RWPE2 (cell line): ENCODE measurements around the gene TEN1.

Experiments
- ATAC-seq: fragments of 200-7000 bp; cut with Tn5 transposase; 3 replicates; pipeline ENCODE4 v1.9.1; 2021; ENCODE audit warnings: low read depth
- DNase-seq: peaks from one replicate; pipeline ENCODE4 v3.0.0-alpha.2; 2020; ENCODE audit warnings: low spot score
- H3K27ac ChIP-seq: fragments of 450-650 bp; 2 replicates; pipeline ENCODE4 v1.5.1; 2017; ENCODE audit warnings: mild to moderate bottlenecking; ENCODE audit not compliant: poor library complexity, severe bottlenecking
- H3K27me3 ChIP-seq: fragments of 250-450 bp; sonication (Bioruptor Pico); 2 replicates; pipeline ENCODE4 v1.5.1; 2021; ENCODE audit warnings: mild to moderate bottlenecking, moderate library complexity; ENCODE audit not compliant: insufficient read depth, poor library complexity, severe bottlenecking
- H3K36me3 ChIP-seq: fragments of 250-450 bp; sonication (Bioruptor Pico); 2 replicates; pipeline ENCODE4 v1.5.1; 2020; ENCODE audit warnings: low read depth, mild to moderate bottlenecking, moderate library complexity
- H3K4me1 ChIP-seq: fragments of 250-450 bp; sonication (Bioruptor Pico); 2 replicates; pipeline ENCODE4 v1.5.1; 2021; ENCODE audit warnings: mild to moderate bottlenecking, moderate library complexity; ENCODE audit not compliant: insufficient read depth, poor library complexity, severe bottlenecking
- H3K4me3 ChIP-seq: fragments of 250-450 bp; sonication (Bioruptor Pico); 2 replicates; pipeline ENCODE4 v1.5.1; 2021; ENCODE audit warnings: mild to moderate bottlenecking, moderate library complexity; ENCODE audit not compliant: severe bottlenecking
- H3K9me3 ChIP-seq: fragments of 250-450 bp; sonication (Bioruptor Pico); 2 replicates; pipeline ENCODE4 v1.5.1; 2021; ENCODE audit warnings: mild to moderate bottlenecking, moderate library complexity; ENCODE audit not compliant: severe bottlenecking
- CTCF ChIP-seq: fragments of 450-650 bp; IDR thresholded peaks from one replicate; pipeline ENCODE4 v1.5.1; 2017; ENCODE audit warnings: mild to moderate bottlenecking, moderate library complexity; ENCODE audit not compliant: poor library complexity, severe bottlenecking

The TEN1 gene

GRCh38 chr17:76049239-76049638, 70.2 kb downstream of the TEN1 start:
- Histone ChIP-seq H3K27ac (no peak overlapping the region), H3K4me3 (no peak overlapping the region), H3K4me1 (peaks cover 10% of the 10 kb centered on the region), H3K9me3 (no peaks in the 10 kb centered on the region), H3K27me3 (no peaks in the 10 kb centered on the region), H3K36me3 (peaks cover 91% of the 10 kb centered on the region)
- TF ChIP-seq CTCF: no peak
- no peak for DNase-seq
- ATAC-seq: no peak

GRCh38 chr17:76049836-76050537, 70.9 kb downstream of the TEN1 start:
- peaks cover 16% of the 10 kb centered on the region for H3K4me1 ChIP-seq
- H3K36me3 ChIP-seq: peaks cover 91% of the 10 kb centered on the region
- no peak overlapping the region for H3K27ac ChIP-seq
- no peaks in the 10 kb centered on the region for H3K27me3 ChIP-seq
- no peak overlapping the region for H3K4me3 ChIP-seq
- H3K9me3 ChIP-seq: no peaks in the 10 kb centered on the region
- no peak for TF ChIP-seq CTCF
- DNase-seq: no peak
- ATAC-seq: no peak
